CD4-positive, alpha-beta memory T cell (primary cell): ENCODE measurements around the gene PTTG2. TPM values are rescaled to one million over a fixed set of nuclear protein-coding genes. Genes with fewer than 3 reads are reported as not detected.
"Not testable (repeated sequence)": the region's sequence is repeated elsewhere in the genome, so short reads cannot be mapped to it uniquely, and the experiment has no call there.

Source experiments
- CTCF ChIA-PET: fragments of 350-600 bp; sonication (Branson Sonifier 250); formaldehyde crosslinking; loops from one replicate; lab custom pipeline; 2021; ENCODE audit warnings: inconsistent platforms; ENCODE audit not compliant: partially characterized antibody; lab: Charles Lee
- POLR2A ChIA-PET: fragments of 350-600 bp; sonication (Branson Sonifier 250); formaldehyde crosslinking; loops from one replicate; lab custom pipeline; 2021; ENCODE audit not compliant: partially characterized antibody; lab: Charles Lee
- DNase-seq, 5 donors: peaks; one replicate each; pipeline versions ENCODE4 v3.0.0 to v3.0.0-alpha.2; 2020 to 2022; ENCODE audit warnings: mixed read lengths in 1 of 5
- H3K27ac ChIP-seq: one replicate; pipeline ENCODE4 v1.7.0; 2013; ENCODE audit warnings: low read depth, low read length
- H3K27me3 ChIP-seq: 2 replicates; pipeline ENCODE4 v1.7.0; 2013; ENCODE audit warnings: mild to moderate bottlenecking, low read length, moderate library complexity; ENCODE audit not compliant: insufficient read depth
- H3K36me3 ChIP-seq: 2 replicates; pipeline ENCODE4 v1.7.0; 2013; ENCODE audit warnings: mild to moderate bottlenecking, low read length, moderate library complexity; ENCODE audit not compliant: insufficient read depth
- H3K4me1 ChIP-seq: 2 replicates; pipeline ENCODE4 v1.7.0; 2013; ENCODE audit warnings: mild to moderate bottlenecking, low read length, moderate library complexity; ENCODE audit not compliant: insufficient read depth
- H3K4me3 ChIP-seq, 2 donors: one replicate each; pipeline ENCODE4 v1.7.0; 2013; ENCODE audit warnings: low read length in 2 of 2, mild to moderate bottlenecking in 1 of 2
- H3K9me3 ChIP-seq, 2 donors: one replicate each; pipeline ENCODE4 v1.7.0; 2013; ENCODE audit warnings: low read length in 2 of 2, control low read depth in 1 of 2; ENCODE audit not compliant: control insufficient read depth in 1 of 2
- H3K27ac Mint-ChIP-seq, 7 donors: one replicate each; pipeline ENCODE4 v1.8.0; 2020 to 2021; ENCODE audit warnings: mixed read lengths in 7 of 7, mild to moderate bottlenecking in 6 of 7, inconsistent platforms in 3 of 7, moderate library complexity in 3 of 7
- H3K27me3 Mint-ChIP-seq, 2 donors: one replicate each; pipeline ENCODE4 v1.8.0; 2020 to 2021; ENCODE audit warnings: mixed read lengths in 2 of 2
- H3K36me3 Mint-ChIP-seq, 2 donors: one replicate each; pipeline ENCODE4 v1.8.0; 2020 to 2021; ENCODE audit warnings: mixed read lengths in 2 of 2, inconsistent platforms in 1 of 2, mild to moderate bottlenecking in 1 of 2
- H3K4me1 Mint-ChIP-seq, 4 donors: one replicate each; pipeline ENCODE4 v1.8.0; 2020 to 2021; ENCODE audit warnings: mixed read lengths in 4 of 4, mild to moderate bottlenecking in 1 of 4
- H3K4me3 Mint-ChIP-seq, 8 donors: one replicate each; pipeline ENCODE4 v1.8.0; 2020 to 2021; ENCODE audit warnings: mixed read lengths in 8 of 8, mild to moderate bottlenecking in 7 of 8, moderate library complexity in 6 of 8, inconsistent platforms in 3 of 8
- H3K9me3 Mint-ChIP-seq, 8 donors: one replicate each; pipeline ENCODE4 v1.8.0; 2020 to 2021; ENCODE audit warnings: mixed read lengths in 8 of 8, mild to moderate bottlenecking in 5 of 8, inconsistent platforms in 3 of 8, moderate library complexity in 1 of 8
- intact Hi-C: fragments of 100-400 bp; cut with micrococcal nuclease; formaldehyde crosslinking; loops from one replicate; pipeline ENCODE4 v1.15.1; 2023
- polyA plus RNA-seq, 2 donors: library from polyadenylated mRNA; unstranded; fragments of 300-500 nt; fragmentation: Illumina TruSeq; gene quantifications; one replicate each; pipeline ENCODE4 v1.2.3, GENCODE V29; 2021
- total RNA-seq, 2 experiments: library from RNA; stranded (reverse); gene quantifications; one replicate each; pipeline ENCODE4 v1.2.3, GENCODE V29; 2021

The PTTG2 gene
- total and polyA plus RNA-seq, 4 experiments from 2014 or later = 1.5 to 1.9 TPM; not detected in 2

DNA sequence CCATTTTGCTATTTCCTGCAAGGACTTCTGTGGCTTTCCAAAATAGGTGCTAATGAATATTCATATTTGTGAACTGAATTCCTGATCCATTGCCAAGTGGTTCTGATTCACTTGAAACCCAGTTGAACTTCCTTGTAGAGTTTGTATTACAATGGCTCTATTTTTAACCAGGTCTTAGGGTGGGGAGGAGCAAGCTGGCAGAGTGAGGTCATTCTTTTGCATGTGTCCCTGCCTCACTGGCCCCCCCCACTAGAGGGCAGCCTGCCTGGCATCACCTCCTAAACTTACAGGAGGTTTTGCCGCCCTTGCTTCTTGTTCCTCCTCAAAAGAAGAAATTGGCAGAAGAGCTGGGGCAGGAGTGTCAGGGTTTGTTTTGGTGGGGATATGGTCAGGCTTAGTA, 10.5 kb downstream of the PTTG2 start:
- H3K27ac Mint-ChIP-seq = peak overlapping the region in 5 of 7 donors; percentile 4 to 81 (median 69)
- H3K4me1 ChIP-seq = peaks cover 3% of the 10 kb centered on the region
- H3K4me1 Mint-ChIP-seq = peaks cover 5 to 15% (median 7%) of the 10 kb centered on the region in 4 donors
- H3K9me3 Mint-ChIP-seq = no peaks in the 10 kb centered on the region
- no peaks in the 10 kb centered on the region for H3K36me3 ChIP-seq
- H3K9me3 ChIP-seq = no peaks in the 10 kb centered on the region
- POLR2A ChIA-PET = interaction anchor here (0.7 to 1.2 kb wide), 2 partner anchors 79 to 180 kb away, joined by 3 to 4 read pairs; partner anchors contain the start of gene TBC1D1
- H3K27me3 Mint-ChIP-seq = no peaks in the 10 kb centered on the region
- no peak overlapping the region for H3K4me3 ChIP-seq
- H3K27me3 ChIP-seq = no peaks in the 10 kb centered on the region
- H3K27ac ChIP-seq = no peak overlapping the region
- DNase-seq = peak; percentile 43 to 68 (median 51)
- CTCF ChIA-PET = interaction anchor here (0.7 to 2.1 kb wide), 9 partner anchors 8 to 811 kb away, joined by 3 to 5 read pairs (median 4); partner anchors contain the start of gene PTTG2
- H3K36me3 Mint-ChIP-seq = peaks cover 1 to 8% of the 10 kb centered on the region in 2 donors
- no peak overlapping the region for H3K4me3 Mint-ChIP-seq
- intact Hi-C loops = no loop called here

DNA sequence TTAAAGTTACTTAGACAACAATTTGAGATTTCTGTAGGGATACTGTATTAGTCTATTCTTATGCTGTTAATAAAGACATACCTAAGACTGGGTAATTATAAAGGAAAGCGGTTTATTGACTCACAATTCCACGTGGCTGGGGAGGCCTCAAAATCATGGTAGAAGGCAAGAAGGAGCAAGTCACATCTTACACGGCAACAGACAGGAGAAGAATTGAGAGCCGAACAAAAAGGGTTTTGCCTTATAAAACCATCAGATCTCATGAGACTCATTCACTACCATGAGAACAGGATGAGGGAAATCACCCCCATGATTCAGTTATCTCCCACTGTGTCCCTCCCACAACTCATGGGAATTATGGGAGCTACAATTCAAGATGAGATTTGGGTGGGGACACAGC, 11.0 kb downstream of the PTTG2 start:
- CTCF ChIA-PET = interaction anchor here (1.2 to 2.1 kb wide), 7 partner anchors 8 to 811 kb away, joined by 3 to 5 read pairs (median 4); no protein-coding TSS in a partner anchor
- intact Hi-C loops = no loop called here
- POLR2A ChIA-PET = interaction anchor here (0.7 to 1.2 kb wide), 2 partner anchors 80 to 181 kb away, joined by 3 to 4 read pairs; partner anchors contain the start of gene TBC1D1

DNA sequence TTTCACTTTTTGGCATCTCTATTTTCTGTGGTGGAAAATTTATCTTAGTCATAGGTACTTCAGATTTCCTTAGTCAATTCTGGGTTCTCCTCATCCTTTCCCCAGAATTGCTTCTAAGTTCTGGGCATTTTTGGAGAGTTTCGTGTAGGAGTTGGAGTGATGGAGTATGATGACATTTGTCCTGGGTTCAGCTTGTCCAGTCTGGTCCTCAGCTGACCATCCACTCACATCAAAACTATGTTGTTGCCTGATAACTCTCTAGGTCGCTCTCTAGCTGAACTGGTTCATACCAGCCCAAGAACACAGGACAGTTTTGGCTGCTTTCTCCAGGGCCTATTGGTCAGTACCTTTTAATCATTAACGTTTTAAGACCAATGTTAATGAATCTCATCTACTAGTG, 13.2 kb downstream of the PTTG2 start:
- Histone ChIP-seq H3K4me3 (no peak overlapping the region), H3K9me3 (no peaks in the 10 kb centered on the region), H3K27me3 (no peaks in the 10 kb centered on the region), H3K36me3 (no peaks in the 10 kb centered on the region), H3K27ac (no peak overlapping the region), H3K4me1 (peaks cover 13% of the 10 kb centered on the region)
- no peak for DNase-seq
- CTCF ChIA-PET = interaction anchor here (1.2 kb wide), 1 partner anchor 76 kb away, joined by 3 read pairs; no protein-coding TSS in a partner anchor
- intact Hi-C loops = no loop called here
- no peaks in the 10 kb centered on the region for H3K9me3 Mint-ChIP-seq
- H3K27me3 Mint-ChIP-seq = no peaks in the 10 kb centered on the region
- peak overlapping the region in 1 of 7 donors; percentile 69 for H3K27ac Mint-ChIP-seq
- H3K4me1 Mint-ChIP-seq = peaks cover 8 to 32% (median 12%) of the 10 kb centered on the region in 4 donors
- no peak overlapping the region for H3K4me3 Mint-ChIP-seq
- POLR2A ChIA-PET = no interaction called here
- H3K36me3 Mint-ChIP-seq = peaks cover 1 to 8% of the 10 kb centered on the region in 2 donors

More for the DNA sequence above, 11.0 kb downstream of the PTTG2 start:
- Mint-ChIP-seq H3K9me3 (no peaks in the 10 kb centered on the region), H3K27ac (peak overlapping the region in 4 of 7 donors; percentile 4 to 81 (median 51)), H3K4me3 (no peak overlapping the region), H3K36me3 (peaks cover 1 to 8% of the 10 kb centered on the region in 2 donors), H3K27me3 (no peaks in the 10 kb centered on the region), H3K4me1 (peaks cover 5 to 18% (median 7%) of the 10 kb centered on the region in 4 donors)
- Histone ChIP-seq H3K4me1 (peaks cover 3% of the 10 kb centered on the region), H3K4me3 (no peak overlapping the region), H3K27ac (no peak overlapping the region), H3K36me3 (no peaks in the 10 kb centered on the region), H3K27me3 (no peaks in the 10 kb centered on the region), H3K9me3 (no peaks in the 10 kb centered on the region)
- DNase-seq = no peak

DNA sequence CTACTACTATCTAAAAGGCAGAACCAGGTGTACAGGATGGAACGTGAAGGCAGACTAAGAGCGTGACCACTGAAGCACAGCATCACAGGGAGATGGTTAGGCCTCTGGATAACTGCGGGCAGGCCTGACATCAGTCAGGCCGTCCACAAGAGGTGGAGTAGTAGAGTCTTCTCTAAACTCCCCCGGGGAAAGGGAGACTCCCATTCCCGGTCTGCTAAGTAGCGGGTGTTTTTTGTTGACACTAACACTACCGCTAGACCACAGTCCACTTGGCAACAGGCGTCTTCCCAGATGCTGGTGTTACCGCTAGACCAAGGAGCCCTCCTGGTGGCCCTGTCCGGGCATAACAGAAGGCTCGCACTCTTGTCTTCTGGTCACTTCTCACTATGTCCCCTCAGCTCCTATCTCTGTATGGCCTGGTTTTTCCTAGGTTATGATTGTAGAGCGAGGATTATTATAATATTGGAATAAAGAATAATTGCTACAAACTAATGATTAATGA, 15.2 kb downstream of the PTTG2 start:
- H3K9me3 ChIP-seq, H3K4me3 ChIP-seq, H3K9me3 Mint-ChIP-seq, POLR2A ChIA-PET, H3K27me3 ChIP-seq, H3K27me3 Mint-ChIP-seq, H3K27ac ChIP-seq, H3K36me3 Mint-ChIP-seq, H3K36me3 ChIP-seq, intact Hi-C loops, DNase-seq: not testable (repeated sequence)
- Mint-ChIP-seq H3K4me3 (peak overlapping the region in 2 of 8 donors; percentile 3 to 55), H3K27ac (peak overlapping the region in 3 of 7 donors; percentile 8 to 83 (median 15)), H3K4me1 (peaks cover 8 to 35% (median 16%) of the 10 kb centered on the region in 4 donors)
- CTCF ChIA-PET = interaction anchor here (1.4 kb wide), 1 partner anchor 173 kb away, joined by 4 read pairs; no protein-coding TSS in a partner anchor
- peaks cover 17% of the 10 kb centered on the region for H3K4me1 ChIP-seq

DNA sequence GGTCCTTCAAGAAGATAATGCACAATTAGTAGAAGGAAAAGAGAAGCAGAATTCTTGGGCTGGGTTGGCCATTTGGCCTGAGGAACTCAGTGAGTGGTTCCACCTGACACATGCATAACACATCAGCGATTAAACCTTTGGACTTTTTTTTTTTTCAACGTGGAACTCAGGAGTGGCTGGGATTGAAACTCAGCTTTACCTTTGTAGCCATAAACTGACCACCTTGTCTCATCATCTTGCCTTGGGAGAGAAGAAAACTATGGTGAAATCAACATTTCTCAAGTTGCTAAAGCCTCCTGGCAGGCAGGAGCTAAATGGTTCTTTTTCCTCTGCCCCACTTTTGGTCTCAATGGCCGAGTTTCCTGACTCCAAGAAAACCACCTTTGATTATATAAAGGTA, 16.3 kb downstream of the PTTG2 start:
- DNase-seq = no peak
- no peaks in the 10 kb centered on the region for H3K27me3 Mint-ChIP-seq
- H3K4me1 ChIP-seq = peaks cover 14% of the 10 kb centered on the region
- H3K9me3 Mint-ChIP-seq = no peaks in the 10 kb centered on the region
- ChIA-PET POLR2A (interaction anchor here (0.8 to 3.3 kb wide), 3 partner anchors 85 to 173 kb away, joined by 5 to 23 read pairs (median 6); partner anchors contain the start of genes PGM2 and TBC1D1), CTCF (interaction anchor here (0.8 to 3.3 kb wide), 6 partner anchors 9 to 175 kb away, joined by 3 to 32 read pairs (median 4); no protein-coding TSS in a partner anchor)
- H3K9me3 ChIP-seq = no peaks in the 10 kb centered on the region
- peak overlapping the region in 1 of 2 donors; percentile 19 for H3K4me3 ChIP-seq
- peak overlapping the region; percentile 27 for H3K27ac ChIP-seq
- H3K4me1 Mint-ChIP-seq = peaks cover 6 to 30% (median 17%) of the 10 kb centered on the region in 4 donors
- H3K36me3 Mint-ChIP-seq = no peaks in the 10 kb centered on the region
- H3K36me3 ChIP-seq = no peaks in the 10 kb centered on the region
- intact Hi-C loops = loop anchor here (2.0 kb wide), 2 partner anchors 292 to 374 kb away; no protein-coding TSS in a partner anchor
- H3K27me3 ChIP-seq = no peaks in the 10 kb centered on the region
- peak overlapping the region; percentile 62 to 87 (median 80) for H3K27ac Mint-ChIP-seq
- peak overlapping the region; percentile 71 to 80 (median 76) for H3K4me3 Mint-ChIP-seq

DNA sequence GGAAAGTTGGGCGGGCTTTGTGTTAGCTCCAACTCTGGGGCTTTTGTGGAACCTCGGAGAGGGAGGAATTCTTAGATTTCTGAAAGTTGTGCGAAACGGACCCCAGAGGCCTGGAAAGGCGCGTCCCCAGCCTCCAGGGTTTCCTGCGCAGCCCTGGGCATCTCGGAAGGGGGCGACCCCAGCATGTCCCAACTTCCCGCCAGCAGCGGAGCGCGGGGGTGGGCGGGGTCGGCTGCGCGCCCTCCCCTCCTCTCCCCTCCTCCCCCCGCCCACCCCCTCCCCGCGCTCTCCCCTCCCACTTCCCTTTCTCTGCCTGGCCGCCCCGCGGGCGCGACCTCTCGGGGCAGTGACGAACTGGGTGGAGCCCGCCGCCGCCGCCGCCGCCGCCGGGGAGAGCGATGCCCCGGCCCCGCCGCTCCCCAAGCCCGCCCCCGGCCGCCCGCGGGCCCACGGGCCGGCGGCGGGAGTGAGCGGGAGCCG, 16.8 kb downstream of the PTTG2 start:
- ChIA-PET POLR2A (interaction anchor here (0.8 to 3.3 kb wide), 5 partner anchors 85 to 173 kb away, joined by 3 to 23 read pairs (median 5); partner anchors contain the start of genes PGM2 and TBC1D1), CTCF (interaction anchor here (0.8 to 3.3 kb wide), 13 partner anchors 10 to 754 kb away, joined by 3 to 32 read pairs (median 4); no protein-coding TSS in a partner anchor)
- intact Hi-C loops = loop anchor here (1.0 to 2.0 kb wide), 5 partner anchors 86 to 374 kb away; partner anchors contain the start of genes PGM2 and TBC1D1

More for the DNA sequence above, 16.8 kb downstream of the PTTG2 start:
- H3K4me1 ChIP-seq = peaks cover 19% of the 10 kb centered on the region
- DNase-seq = peak; percentile 78 to 83 (median 81)
- H3K27ac Mint-ChIP-seq = peak overlapping the region in 6 of 7 donors; percentile 48 to 87 (median 82)
- H3K4me3 Mint-ChIP-seq = peak overlapping the region; percentile 71 to 80 (median 76)
- H3K9me3 ChIP-seq = no peaks in the 10 kb centered on the region
- no peaks in the 10 kb centered on the region for H3K9me3 Mint-ChIP-seq
- H3K4me1 Mint-ChIP-seq = peaks cover 12 to 35% (median 22%) of the 10 kb centered on the region in 4 donors
- H3K36me3 ChIP-seq = no peaks in the 10 kb centered on the region
- peak overlapping the region; percentile 75 for H3K27ac ChIP-seq
- no peaks in the 10 kb centered on the region for H3K27me3 Mint-ChIP-seq
- H3K27me3 ChIP-seq = no peaks in the 10 kb centered on the region
- no peaks in the 10 kb centered on the region for H3K36me3 Mint-ChIP-seq
- H3K4me3 ChIP-seq = peak overlapping the region in 1 of 2 donors; percentile 69
